ENCODE results near the gene IPO5. TPM values are rescaled to one million over a fixed set of nuclear protein-coding genes. Genes with fewer than 3 reads are reported as not detected.

Gene IPO5
- total and polyA plus RNA-seq, 2 of the 8 experiments (the other 6 are each of a cell fraction or from before 2014, with no cell fraction given) = 143 to 410 TPM

- no peak overlapping the region for H3K18ac ChIP-seq (ENCODE audit: extremely low read depth, low read length)
- FAIRE-seq = peak; percentile 60
Observed at GRCh38 chr13:98048265-98048664, 94.8 kb downstream of the IPO5 start.

More at GRCh38 chr13:98048265-98048664, 94.8 kb downstream of the IPO5 start:
- Histone ChIP-seq H3K9ac (replicated peaks in 1 of 4; ENCODE audit: extremely low read depth in 1 of 4, low read depth in 3 of 4, low read length in 3 of 4) (no peak overlapping the region), H3K56ac (replicated peaks; ENCODE audit: insufficient read length, low read depth, low read length) (no peak overlapping the region), H3K23me2 (ENCODE audit: low read depth, low read length) (no peaks in the 10 kb centered on the region), H2AK5ac (ENCODE audit: low read depth, low read length) (no peak overlapping the region), H3K9me3 (ENCODE audit: insufficient read depth in 2 of 2, low read depth in 1 of 2, low read length in 1 of 2) (0 out of 4 replicates have a peak, but pooled peaks cover 0 to 3% of the 10 kb centered on the region in 2 experiments), H2BK12ac (ENCODE audit: low read depth, low read length) (no peak overlapping the region), H2AFZ (ENCODE audit: low read length) (no peak overlapping the region), H3K27ac (ENCODE audit: low read depth, low read length) (no peak overlapping the region), H3K79me1 (ENCODE audit: low read depth, low read length) (no peaks in the 10 kb centered on the region), H2BK15ac (ENCODE audit: low read length) (no peak overlapping the region; the same call in 1 of the 2 replicates), H3K4me1 (replicated peaks in 1 of 4; ENCODE audit: control insufficient read depth in 3 of 4, insufficient read depth in 4 of 4, low read length in 3 of 4) (peaks cover 0 to 3% (median 1%) of the 10 kb centered on the region in 4 experiments; a peak in 1 of 7 replicates), H4K20me1 (replicated peaks in 1 of 2; ENCODE audit: control insufficient read depth in 1 of 2, insufficient read depth in 2 of 2, low read length in 2 of 2) (no peaks in the 10 kb centered on the region), H3K79me2 (ENCODE audit: control insufficient read depth in 1 of 2, insufficient read depth in 2 of 2, low read length in 2 of 2) (no peaks in the 10 kb centered on the region), H3K23ac (ENCODE audit: insufficient read length) (no peak overlapping the region), H3K36me3 (ENCODE audit: control insufficient read depth in 2 of 4, insufficient read depth in 4 of 4, low read length in 3 of 4) (no peaks in the 10 kb centered on the region), H4K8ac (ENCODE audit: extremely low read depth, insufficient read depth, low read length) (no peak overlapping the region), H2BK120ac (replicated peaks; ENCODE audit: low read depth, low read length) (no peak overlapping the region), H3K4ac (replicated peaks; ENCODE audit: insufficient read length, low read depth, low read length) (no peak overlapping the region), H3K4me3 (ENCODE audit: extremely low read depth in 1 of 4, insufficient read depth in 2 of 4, low read depth in 3 of 4, low read length in 4 of 4) (no peak overlapping the region), H3K14ac (ENCODE audit: insufficient read length) (no peak overlapping the region), H4K5ac (ENCODE audit: insufficient read length, low read depth, low read length) (no peak overlapping the region), H2BK20ac (ENCODE audit: low read length) (no peak overlapping the region), H3K4me2 (ENCODE audit: insufficient read depth in 1 of 2, low read depth in 2 of 2, low read length in 2 of 2) (no peak overlapping the region), H2BK5ac (ENCODE audit: low read depth, low read length) (no peak overlapping the region), H4K91ac (replicated peaks; ENCODE audit: insufficient read length, low read length) (no peak overlapping the region), H3K27me3 (replicated peaks in 1 of 4; ENCODE audit: control insufficient read depth in 3 of 4, extremely low read depth in 1 of 4, insufficient read depth in 3 of 4, low read length in 3 of 4) (no peaks in the 10 kb centered on the region)
- no peak for TF ChIP-seq PHF8 (conservative IDR thresholded peaks at IDR 0.05; ENCODE audit: low read depth, low read length)
- TF ChIP-seq MAX (IDR thresholded peaks at IDR 0.05) = peak; percentile 37; the same call in 1 of the 2 replicates
- CTCF ChIA-PET (ENCODE audit: partially characterized antibody) = interaction anchor here (0.5 to 1.0 kb wide), 2 partner anchors 11 to 14 kb away, joined by 3 to 4 read pairs; no protein-coding TSS in a partner anchor
- POLR2A ChIA-PET (ENCODE audit: partially characterized antibody) = no interaction called here
- no peak for DNase-seq (ENCODE audit: low read depth in 1 of 2, low spot score in 2 of 2)
- 77% methylated on average over 9 of the region's 9 CpGs; no CpG with 5 or more reads in 1 of the 2 experiments for WGBS, 2 experiments (ENCODE audit: extremely low coverage in 1 of 2, insufficient coverage in 1 of 2, insufficient read length in 1 of 2, insufficient replicate concordance in 2 of 2, low coverage in 1 of 2, low lambda C conversion rate in 2 of 2, missing lambda C conversion rate in 1 of 2)
